ENCODE data around the gene NR6A1.

NR6A1 gene

GRCh38 chr9:124496075-124496449, 275.0 kb downstream of the NR6A1 start:
- H3K4me1 ChIP-seq (ENCODE audit: control insufficient read depth, insufficient read depth, low read length, poor library complexity, severe bottlenecking) = peaks cover 4% of the 10 kb centered on the region
- DNase-seq = no peak
- no peaks in the 10 kb centered on the region for H3K27me3 ChIP-seq (replicated peaks; ENCODE audit: control insufficient read depth, insufficient read depth, low read length, poor library complexity, severe bottlenecking)
- H3K4me3 ChIP-seq (ENCODE audit: insufficient read depth, low read depth, low read length, poor library complexity, severe bottlenecking) = no peak overlapping the region
- no peaks in the 10 kb centered on the region for H3K36me3 ChIP-seq (ENCODE audit: control insufficient read depth, insufficient read depth, low read length)
- H3K27ac ChIP-seq (ENCODE audit: insufficient read depth, low read length, poor library complexity, severe bottlenecking) = no peak overlapping the region
- H3K9me3 ChIP-seq (ENCODE audit: control insufficient read depth, low read length) = no peaks in the 10 kb centered on the region

- Histone ChIP-seq H3K36me3 (ENCODE audit: control insufficient read depth, insufficient read depth, low read length) (no peaks in the 10 kb centered on the region), H3K4me3 (ENCODE audit: insufficient read depth, low read depth, low read length, poor library complexity, severe bottlenecking) (no peak overlapping the region), H3K27me3 (replicated peaks; ENCODE audit: control insufficient read depth, insufficient read depth, low read length, poor library complexity, severe bottlenecking) (no peaks in the 10 kb centered on the region), H3K4me1 (ENCODE audit: control insufficient read depth, insufficient read depth, low read length, poor library complexity, severe bottlenecking) (peaks cover 4% of the 10 kb centered on the region), H3K9me3 (ENCODE audit: control insufficient read depth, low read length) (no peaks in the 10 kb centered on the region), H3K27ac (ENCODE audit: insufficient read depth, low read length, poor library complexity, severe bottlenecking) (no peak overlapping the region)
- no peak for DNase-seq
Measured at GRCh38 chr9:124495126-124496074, 275.7 kb downstream of the NR6A1 start.

GRCh38 chr9:124493794-124494479, 277.2 kb downstream of the NR6A1 start:
- H3K4me1 ChIP-seq (ENCODE audit: control insufficient read depth, insufficient read depth, low read length, poor library complexity, severe bottlenecking) = peaks cover 4% of the 10 kb centered on the region
- no peak for DNase-seq
- no peaks in the 10 kb centered on the region for H3K36me3 ChIP-seq (ENCODE audit: control insufficient read depth, insufficient read depth, low read length)
- H3K27me3 ChIP-seq (replicated peaks; ENCODE audit: control insufficient read depth, insufficient read depth, low read length, poor library complexity, severe bottlenecking) = no peaks in the 10 kb centered on the region
- no peaks in the 10 kb centered on the region for H3K9me3 ChIP-seq (ENCODE audit: control insufficient read depth, low read length)
- H3K4me3 ChIP-seq (ENCODE audit: insufficient read depth, low read depth, low read length, poor library complexity, severe bottlenecking) = no peak overlapping the region
- H3K27ac ChIP-seq (ENCODE audit: insufficient read depth, low read length, poor library complexity, severe bottlenecking) = no peak overlapping the region

- Histone ChIP-seq H3K4me3 (ENCODE audit: insufficient read depth, low read depth, low read length, poor library complexity, severe bottlenecking) (no peak overlapping the region), H3K36me3 (ENCODE audit: control insufficient read depth, insufficient read depth, low read length) (no peaks in the 10 kb centered on the region), H3K9me3 (ENCODE audit: control insufficient read depth, low read length) (no peaks in the 10 kb centered on the region), H3K27ac (ENCODE audit: insufficient read depth, low read length, poor library complexity, severe bottlenecking) (no peak overlapping the region), H3K4me1 (ENCODE audit: control insufficient read depth, insufficient read depth, low read length, poor library complexity, severe bottlenecking) (peaks cover 4% of the 10 kb centered on the region), H3K27me3 (replicated peaks; ENCODE audit: control insufficient read depth, insufficient read depth, low read length, poor library complexity, severe bottlenecking) (no peaks in the 10 kb centered on the region)
- DNase-seq = no peak
Measured at GRCh38 chr9:124493218-124493617, 277.9 kb downstream of the NR6A1 start.

- Histone ChIP-seq H3K27ac (ENCODE audit: insufficient read depth, low read length, poor library complexity, severe bottlenecking) (no peak overlapping the region), H3K36me3 (ENCODE audit: control insufficient read depth, insufficient read depth, low read length) (no peaks in the 10 kb centered on the region), H3K27me3 (replicated peaks; ENCODE audit: control insufficient read depth, insufficient read depth, low read length, poor library complexity, severe bottlenecking) (no peaks in the 10 kb centered on the region), H3K4me1 (ENCODE audit: control insufficient read depth, insufficient read depth, low read length, poor library complexity, severe bottlenecking) (peaks cover 4% of the 10 kb centered on the region), H3K4me3 (ENCODE audit: insufficient read depth, low read depth, low read length, poor library complexity, severe bottlenecking) (no peak overlapping the region), H3K9me3 (ENCODE audit: control insufficient read depth, low read length) (no peaks in the 10 kb centered on the region)
- DNase-seq = no peak
Measured at GRCh38 chr9:124492818-124493217, 278.3 kb downstream of the NR6A1 start.

- no peaks in the 10 kb centered on the region for H3K27me3 ChIP-seq (replicated peaks; ENCODE audit: control insufficient read depth, insufficient read depth, low read length, poor library complexity, severe bottlenecking)
- H3K4me1 ChIP-seq (ENCODE audit: control insufficient read depth, insufficient read depth, low read length, poor library complexity, severe bottlenecking) = peaks cover 4% of the 10 kb centered on the region
- no peaks in the 10 kb centered on the region for H3K9me3 ChIP-seq (ENCODE audit: control insufficient read depth, low read length)
- H3K36me3 ChIP-seq (ENCODE audit: control insufficient read depth, insufficient read depth, low read length) = no peaks in the 10 kb centered on the region
- H3K4me3 ChIP-seq (ENCODE audit: insufficient read depth, low read depth, low read length, poor library complexity, severe bottlenecking) = no peak overlapping the region
- no peak for DNase-seq
- H3K27ac ChIP-seq (ENCODE audit: insufficient read depth, low read length, poor library complexity, severe bottlenecking) = no peak overlapping the region
Measured at GRCh38 chr9:124491049-124491975, 279.8 kb downstream of the NR6A1 start.

- H3K9me3 ChIP-seq (ENCODE audit: control insufficient read depth, low read length) = no peaks in the 10 kb centered on the region
- H3K4me3 ChIP-seq (ENCODE audit: insufficient read depth, low read depth, low read length, poor library complexity, severe bottlenecking) = no peak overlapping the region
- H3K27me3 ChIP-seq (replicated peaks; ENCODE audit: control insufficient read depth, insufficient read depth, low read length, poor library complexity, severe bottlenecking) = no peaks in the 10 kb centered on the region
- H3K4me1 ChIP-seq (ENCODE audit: control insufficient read depth, insufficient read depth, low read length, poor library complexity, severe bottlenecking) = no peaks in the 10 kb centered on the region
- no peaks in the 10 kb centered on the region for H3K36me3 ChIP-seq (ENCODE audit: control insufficient read depth, insufficient read depth, low read length)
- H3K27ac ChIP-seq (ENCODE audit: insufficient read depth, low read length, poor library complexity, severe bottlenecking) = no peak overlapping the region
- no peak for DNase-seq
Measured at GRCh38 chr9:124490004-124490403, 281.1 kb downstream of the NR6A1 start.

- Histone ChIP-seq H3K27me3 (replicated peaks; ENCODE audit: control insufficient read depth, insufficient read depth, low read length, poor library complexity, severe bottlenecking) (no peaks in the 10 kb centered on the region), H3K27ac (ENCODE audit: insufficient read depth, low read length, poor library complexity, severe bottlenecking) (no peak overlapping the region)
- DNase-seq = no peak
Measured at GRCh38 chr9:124489222-124489621, 281.9 kb downstream of the NR6A1 start.

GRCh38 chr9:124488641-124489210, 282.4 kb downstream of the NR6A1 start:
- DNase-seq = no peak
- no peak overlapping the region for H3K27ac ChIP-seq (ENCODE audit: insufficient read depth, low read length, poor library complexity, severe bottlenecking)
- no peaks in the 10 kb centered on the region for H3K36me3 ChIP-seq (ENCODE audit: control insufficient read depth, insufficient read depth, low read length)
- H3K4me3 ChIP-seq (ENCODE audit: insufficient read depth, low read depth, low read length, poor library complexity, severe bottlenecking) = no peak overlapping the region
- no peaks in the 10 kb centered on the region for H3K27me3 ChIP-seq (replicated peaks; ENCODE audit: control insufficient read depth, insufficient read depth, low read length, poor library complexity, severe bottlenecking)
- no peaks in the 10 kb centered on the region for H3K4me1 ChIP-seq (ENCODE audit: control insufficient read depth, insufficient read depth, low read length, poor library complexity, severe bottlenecking)
- no peaks in the 10 kb centered on the region for H3K9me3 ChIP-seq (ENCODE audit: control insufficient read depth, low read length)

More at GRCh38 chr9:124489222-124489621, 281.9 kb downstream of the NR6A1 start:
- Histone ChIP-seq H3K9me3 (ENCODE audit: control insufficient read depth, low read length) (no peaks in the 10 kb centered on the region), H3K4me1 (ENCODE audit: control insufficient read depth, insufficient read depth, low read length, poor library complexity, severe bottlenecking) (no peaks in the 10 kb centered on the region), H3K36me3 (ENCODE audit: control insufficient read depth, insufficient read depth, low read length) (no peaks in the 10 kb centered on the region), H3K4me3 (ENCODE audit: insufficient read depth, low read depth, low read length, poor library complexity, severe bottlenecking) (no peak overlapping the region)

All from effector memory CD4-positive, alpha-beta T cell (primary cell).